Measurements from ENCODE around the gene RARS2.

- TF ChIP-seq CTCF (IDR thresholded peaks at IDR 0.05) = no peak
- no peak for TF ChIP-seq POLR2A (IDR thresholded peaks at IDR 0.05)
- TF ChIP-seq POLR2AphosphoS5 (IDR thresholded peaks at IDR 0.05) = no peak
These were observed 105.3 kb downstream of the RARS2 start for GRCh38 chr6:87484491-87484890.

All from upper lobe of left lung (tissue), 4 donors.